Body of pancreas (tissue), 4 donors: ENCODE data around the gene FBXL7. TPM values are rescaled to one million over a fixed set of nuclear protein-coding genes. Genes with fewer than 3 reads are reported as not detected.

Experiments used
- ATAC-seq: fragments of 150-250 bp; one replicate; pipeline ENCODE4 v1.9.1; 2016
- DNase-seq, 4 donors: peaks; one replicate each; pipeline ENCODE4 v3.0.0-alpha.2; 2019
- H3K27ac ChIP-seq, 4 donors: fragments of 200-600 bp; sonication (generic); 1 replicate in 3 of 4; 2 replicates in 1 of 4; pipeline versions ENCODE4 v1.5.1 to v1.6.1; 2016 to 2019; ENCODE audit warnings: mild to moderate bottlenecking in 1 of 4, mixed read lengths in 1 of 4, moderate library complexity in 1 of 4
- H3K27me3 ChIP-seq, 2 donors: fragments of 200-600 bp; sonication (generic); one replicate each; pipeline ENCODE4 v1.6.0; 2016; ENCODE audit warnings: mild to moderate bottlenecking in 1 of 2
- H3K36me3 ChIP-seq, 2 donors: fragments of 200-600 bp; sonication (generic); replicated peaks in 1 of 2; 2 replicates each; pipeline ENCODE4 v1.5.1; 2016; ENCODE audit warnings: low read depth in 2 of 2; ENCODE audit not compliant: insufficient read depth in 1 of 2
- H3K4me1 ChIP-seq: fragments of 200-600 bp; sonication (generic); one replicate; pipeline ENCODE4 v1.6.0; 2016
- H3K4me3 ChIP-seq, 2 donors: fragments of 200-600 bp; sonication (generic); 1 replicate in 1 of 2; 2 replicates in 1 of 2; pipeline ENCODE4 v1.5.1; 2016 to 2019
- H3K9me3 ChIP-seq, 3 donors: fragments of 200-600 bp; sonication (generic); 1 replicate in 2 of 3; 2 replicates in 1 of 3; pipeline ENCODE4 v1.5.1; 2016
- CTCF ChIP-seq, 7 experiments: fragments of 450-650 bp in 4 of 7; fragments of 200-600 bp in 3 of 7; sonication (generic) in 3 of 7; IDR thresholded peaks; one replicate each; pipeline ENCODE4 v1.5.1; 2016 to 2019; ENCODE audit warnings: antibody characterized with exemption in 7 of 7
- POLR2A ChIP-seq, 3 donors: fragments of 450-650 bp; IDR thresholded peaks; one replicate each; pipeline ENCODE4 v1.6.1; 2016; ENCODE audit warnings: antibody characterized with exemption in 3 of 3, mild to moderate bottlenecking in 2 of 3
- WGBS, 2 donors: methylation state at CpG; one replicate each; pipeline ENCODE4 v1.1.5; 2017; 5-methylcytosine and 5-hydroxymethylcytosine counted together
- intact Hi-C: fragments of 100-400 bp; cut with DNase I; formaldehyde crosslinking; loops from one replicate; pipeline ENCODE4 v1.15.1; 2023
- total RNA-seq, 2 donors: library from RNA; depleted of rRNA; stranded (reverse); fragments of >200 nt; gene quantifications; one replicate each; pipeline ENCODE4 v1.1.0, GENCODE V29; 2016

Gene FBXL7
- total RNA-seq, 2 donors from 2014 or later: 3.1 to 4.0 TPM

- Histone ChIP-seq H3K4me3 (no peak overlapping the region), H3K27me3 (no peaks in the 10 kb centered on the region), H3K9me3 (no peaks in the 10 kb centered on the region), H3K36me3 (no peaks in the 10 kb centered on the region), H3K27ac (no peak overlapping the region), H3K4me1 (no peaks in the 10 kb centered on the region)
- intact Hi-C loops: no loop called here
- no peak for DNase-seq
- no peak for ATAC-seq
- WGBS, 2 donors: 51 to 61% methylated on average over 2 of the region's 2 CpGs
- TF ChIP-seq CTCF (IDR thresholded peaks at IDR 0.05): no peak
- TF ChIP-seq POLR2A (IDR thresholded peaks at IDR 0.05): no peak
These were observed 40.0 kb downstream of the FBXL7 start for GRCh38 chr5:15539951-15540350.

GRCh38 chr5:15544039-15544438 lies 44.1 kb downstream of the FBXL7 start:
- Histone ChIP-seq H3K27me3 (no peaks in the 10 kb centered on the region), H3K9me3 (no peaks in the 10 kb centered on the region), H3K36me3 (no peaks in the 10 kb centered on the region), H3K4me3 (no peak overlapping the region), H3K27ac (no peak overlapping the region), H3K4me1 (no peaks in the 10 kb centered on the region)
- intact Hi-C loops: no loop called here
- TF ChIP-seq POLR2A (IDR thresholded peaks at IDR 0.05) (no peak), CTCF (IDR thresholded peaks at IDR 0.05) (no peak)
- ATAC-seq: no peak
- WGBS, 2 donors: 62 to 66% methylated on average over 4 of the region's 4 CpGs
- DNase-seq: no peak

GRCh38 chr5:15545082-15545481 lies 45.1 kb downstream of the FBXL7 start:
- WGBS, 2 donors: 68 to 72% methylated on average over 2 of the region's 2 CpGs
- H3K4me3 ChIP-seq: no peak overlapping the region
- no peak for ATAC-seq
- intact Hi-C loops: no loop called here
- no peak for TF ChIP-seq POLR2A (IDR thresholded peaks at IDR 0.05)
- no peak for TF ChIP-seq CTCF (IDR thresholded peaks at IDR 0.05)
- H3K4me1 ChIP-seq: no peaks in the 10 kb centered on the region
- no peaks in the 10 kb centered on the region for H3K9me3 ChIP-seq
- H3K27ac ChIP-seq: no peak overlapping the region
- no peaks in the 10 kb centered on the region for H3K36me3 ChIP-seq
- H3K27me3 ChIP-seq: no peaks in the 10 kb centered on the region
- DNase-seq: no peak

GRCh38 chr5:15547261-15547839 lies 47.4 kb downstream of the FBXL7 start:
- no peaks in the 10 kb centered on the region for H3K36me3 ChIP-seq
- no peaks in the 10 kb centered on the region for H3K4me1 ChIP-seq
- intact Hi-C loops: no loop called here
- no peaks in the 10 kb centered on the region for H3K9me3 ChIP-seq
- no peak overlapping the region for H3K27ac ChIP-seq
- TF ChIP-seq POLR2A (IDR thresholded peaks at IDR 0.05) (no peak), CTCF (IDR thresholded peaks at IDR 0.05) (no peak)
- 62 to 76% methylated on average over 4 of the region's 4 CpGs for WGBS, 2 donors
- ATAC-seq (no peak), DNase-seq (no peak)
- H3K4me3 ChIP-seq: no peak overlapping the region
- no peaks in the 10 kb centered on the region for H3K27me3 ChIP-seq

GRCh38 chr5:15549961-15550360 lies 50.0 kb downstream of the FBXL7 start:
- 49 to 61% methylated on average over 1 of the region's 1 CpG for WGBS, 2 donors
- Histone ChIP-seq H3K4me3 (no peak overlapping the region), H3K4me1 (no peaks in the 10 kb centered on the region), H3K9me3 (no peaks in the 10 kb centered on the region), H3K36me3 (no peaks in the 10 kb centered on the region), H3K27me3 (no peaks in the 10 kb centered on the region), H3K27ac (no peak overlapping the region)
- intact Hi-C loops: no loop called here
- ATAC-seq (no peak), DNase-seq (no peak)
- no peak for TF ChIP-seq POLR2A (IDR thresholded peaks at IDR 0.05)
- no peak for TF ChIP-seq CTCF (IDR thresholded peaks at IDR 0.05)
